ENCODE measurements around the gene SCN2A. TPM values are rescaled to one million over a fixed set of nuclear protein-coding genes. Genes with fewer than 3 reads are reported as not detected.

SCN2A gene
- polyA plus RNA-seq, 2 of the 4 experiments (the other 2 are of a cell fraction), result 0.01 to 0.05 TPM

DNA sequence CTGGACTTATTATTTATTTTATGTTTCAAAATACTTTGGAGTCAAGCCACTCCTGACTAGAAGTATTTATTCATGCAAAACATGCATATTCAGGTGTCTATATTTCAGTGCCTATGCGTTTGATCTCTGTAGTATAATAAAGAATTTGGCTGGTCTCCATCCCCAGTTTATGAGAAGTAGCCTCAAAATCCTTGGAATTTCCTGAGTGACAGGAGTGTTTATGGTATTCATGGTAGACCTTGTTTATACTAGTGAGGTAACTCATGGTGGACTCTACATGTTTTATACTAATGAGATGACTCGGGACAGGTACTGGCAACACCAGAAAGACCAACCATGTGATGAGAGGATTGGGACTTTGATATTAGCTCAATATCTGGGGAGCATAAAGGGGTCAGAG is 186.3 kb downstream of the SCN2A start:
- TF ChIP-seq TFCP2L1 (CRISPR knock-in tag; IDR thresholded peaks at IDR 0.05) (no peak), KDM5A (IDR thresholded peaks at IDR 0.05) (no peak), ZC3H11A (IDR thresholded peaks at IDR 0.05) (no peak), POLR2A (IDR thresholded peaks at IDR 0.05; ENCODE audit: low read length) (no peak), CHD2 (IDR thresholded peaks at IDR 0.05; ENCODE audit: low read length, partially characterized antibody) (no peak), MAFK (IDR thresholded peaks at IDR 0.05; ENCODE audit: partially characterized antibody) (no peak), EP300 (IDR thresholded peaks at IDR 0.05) (no peak), TP53 (CRISPR knock-in tag; IDR thresholded peaks at IDR 0.05) (no peak), JUNB (IDR thresholded peaks at IDR 0.05) (no peak), NPAS2 (CRISPR knock-in tag; IDR thresholded peaks at IDR 0.05; ENCODE audit: borderline replicate concordance) (no peak), GATA3 (IDR thresholded peaks at IDR 0.05; ENCODE audit: borderline replicate concordance) (no peak), CHD4 (IDR thresholded peaks at IDR 0.05; ENCODE audit: borderline replicate concordance) (no peak), CBX8 (IDR thresholded peaks at IDR 0.05) (no peak), FOSB (CRISPR knock-in tag; IDR thresholded peaks at IDR 0.05) (no peak), KDM1A (IDR thresholded peaks at IDR 0.05; ENCODE audit: low read depth) (no peak), ZFP36 (IDR thresholded peaks at IDR 0.05; ENCODE audit: borderline replicate concordance, partially characterized antibody) (no peak)
- TF ChIP-seq, protein P1, sequence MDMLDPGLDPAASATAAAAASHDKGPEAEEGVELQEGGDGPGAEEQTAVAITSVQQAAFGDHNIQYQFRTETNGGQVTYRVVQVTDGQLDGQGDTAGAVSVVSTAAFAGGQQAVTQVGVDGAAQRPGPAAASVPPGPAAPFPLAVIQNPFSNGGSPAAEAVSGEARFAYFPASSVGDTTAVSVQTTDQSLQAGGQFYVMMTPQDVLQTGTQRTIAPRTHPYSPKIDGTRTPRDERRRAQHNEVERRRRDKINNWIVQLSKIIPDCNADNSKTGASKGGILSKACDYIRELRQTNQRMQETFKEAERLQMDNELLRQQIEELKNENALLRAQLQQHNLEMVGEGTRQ (IDR thresholded peaks at IDR 0.05), result no peak
- TF ChIP-seq, protein P2, sequence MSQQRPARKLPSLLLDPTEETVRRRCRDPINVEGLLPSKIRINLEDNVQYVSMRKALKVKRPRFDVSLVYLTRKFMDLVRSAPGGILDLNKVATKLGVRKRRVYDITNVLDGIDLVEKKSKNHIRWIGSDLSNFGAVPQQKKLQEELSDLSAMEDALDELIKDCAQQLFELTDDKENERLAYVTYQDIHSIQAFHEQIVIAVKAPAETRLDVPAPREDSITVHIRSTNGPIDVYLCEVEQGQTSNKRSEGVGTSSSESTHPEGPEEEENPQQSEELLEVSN (IDR thresholded peaks at IDR 0.05; ENCODE audit: borderline replicate concordance, low read depth), result no peak
- TF ChIP-seq, protein P3, sequence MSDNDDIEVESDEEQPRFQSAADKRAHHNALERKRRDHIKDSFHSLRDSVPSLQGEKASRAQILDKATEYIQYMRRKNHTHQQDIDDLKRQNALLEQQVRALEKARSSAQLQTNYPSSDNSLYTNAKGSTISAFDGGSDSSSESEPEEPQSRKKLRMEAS (IDR thresholded peaks at IDR 0.05), result no peak
- Histone ChIP-seq H3K9me3 (no peaks in the 10 kb centered on the region), H3K4me3 (no peak overlapping the region), H3K4me1 (no peaks in the 10 kb centered on the region), H3K27ac (no peak overlapping the region), H3K4me2 (no peak overlapping the region)
- CTCF ChIA-PET, result interaction anchor here (1.2 to 1.3 kb wide), 2 partner anchors 23 to 186 kb away, joined by 3 read pairs; partner anchors contain the start of gene SCN2A
- WGBS (ENCODE audit: missing lambda C conversion rate), result 5% methylated on average over 2 of the region's 2 CpGs
- POLR2A ChIA-PET, result no interaction called here
- FAIRE-seq (no peak), ATAC-seq (no peak), DNase-seq (ENCODE audit: low read depth in 1 of 2, low spot score in 1 of 2) (no peak)

DNA sequence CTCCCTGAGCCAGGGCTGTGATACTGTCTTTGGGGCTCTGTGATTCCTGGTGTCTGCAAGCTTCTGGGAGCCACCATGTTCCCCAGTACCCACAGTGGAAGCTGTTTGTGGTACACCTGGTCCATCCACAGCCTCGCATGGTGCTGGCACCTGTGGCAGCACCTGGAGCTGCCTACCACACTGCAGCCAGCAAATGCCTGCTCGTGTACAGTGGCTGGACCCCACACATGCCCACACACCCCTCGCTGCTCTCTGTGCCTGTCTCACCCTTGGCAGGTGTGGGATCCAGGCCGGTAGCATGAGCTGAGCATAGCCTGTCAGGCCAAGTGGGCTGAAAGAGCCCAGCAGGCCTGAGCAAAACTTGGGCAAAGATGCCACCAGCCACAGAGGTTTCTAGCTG is 188.5 kb downstream of the SCN2A start:
- ATAC-seq, result no peak
- H3K4me2 ChIP-seq, result no peak overlapping the region
- CTCF ChIA-PET, result interaction anchor here (1.0 kb wide), 1 partner anchor 50 kb away, joined by 3 read pairs; no protein-coding TSS in a partner anchor
- 60% methylated on average over 1 of the region's 4 CpGs for WGBS (ENCODE audit: missing lambda C conversion rate)
- H3K9me3 ChIP-seq, result no peaks in the 10 kb centered on the region
- POLR2A ChIA-PET, result no interaction called here
- FAIRE-seq, result no peak
- DNase-seq (ENCODE audit: low read depth in 1 of 2, low spot score in 1 of 2), result no peak
- no peak for TF ChIP-seq RFX5 (IDR thresholded peaks at IDR 0.05)
- TF ChIP-seq, protein P4, sequence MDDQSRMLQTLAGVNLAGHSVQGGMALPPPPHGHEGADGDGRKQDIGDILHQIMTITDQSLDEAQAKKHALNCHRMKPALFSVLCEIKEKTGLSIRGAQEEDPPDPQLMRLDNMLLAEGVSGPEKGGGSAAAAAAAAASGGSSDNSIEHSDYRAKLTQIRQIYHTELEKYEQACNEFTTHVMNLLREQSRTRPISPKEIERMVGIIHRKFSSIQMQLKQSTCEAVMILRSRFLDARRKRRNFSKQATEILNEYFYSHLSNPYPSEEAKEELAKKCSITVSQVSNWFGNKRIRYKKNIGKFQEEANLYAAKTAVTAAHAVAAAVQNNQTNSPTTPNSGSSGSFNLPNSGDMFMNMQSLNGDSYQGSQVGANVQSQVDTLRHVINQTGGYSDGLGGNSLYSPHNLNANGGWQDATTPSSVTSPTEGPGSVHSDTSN (IDR thresholded peaks at IDR 0.05), result no peak
- TF ChIP-seq CEBPB (IDR thresholded peaks at IDR 0.05), result no peak
- no peak for TF ChIP-seq HOXA7 (CRISPR knock-in tag; IDR thresholded peaks at IDR 0.05)
- TF ChIP-seq HEYL (CRISPR knock-in tag; IDR thresholded peaks at IDR 0.05), result no peak
- no peak for TF ChIP-seq FOSB (CRISPR knock-in tag; IDR thresholded peaks at IDR 0.05)
- TF ChIP-seq ZSCAN20 (CRISPR knock-in tag; IDR thresholded peaks at IDR 0.05), result no peak
- TF ChIP-seq GATA3 (IDR thresholded peaks at IDR 0.05; ENCODE audit: borderline replicate concordance), result no peak
- TF ChIP-seq HOXB5 (CRISPR knock-in tag; IDR thresholded peaks at IDR 0.05), result no peak
- no peak for TF ChIP-seq RARB (CRISPR knock-in tag; IDR thresholded peaks at IDR 0.05)
- TF ChIP-seq KDM1A (IDR thresholded peaks at IDR 0.05; ENCODE audit: low read depth), result no peak
- TF ChIP-seq ZNF302 (CRISPR knock-in tag; IDR thresholded peaks at IDR 0.05), result no peak
- TF ChIP-seq, protein P1 (IDR thresholded peaks at IDR 0.05), result no peak
- TF ChIP-seq, protein P5, sequence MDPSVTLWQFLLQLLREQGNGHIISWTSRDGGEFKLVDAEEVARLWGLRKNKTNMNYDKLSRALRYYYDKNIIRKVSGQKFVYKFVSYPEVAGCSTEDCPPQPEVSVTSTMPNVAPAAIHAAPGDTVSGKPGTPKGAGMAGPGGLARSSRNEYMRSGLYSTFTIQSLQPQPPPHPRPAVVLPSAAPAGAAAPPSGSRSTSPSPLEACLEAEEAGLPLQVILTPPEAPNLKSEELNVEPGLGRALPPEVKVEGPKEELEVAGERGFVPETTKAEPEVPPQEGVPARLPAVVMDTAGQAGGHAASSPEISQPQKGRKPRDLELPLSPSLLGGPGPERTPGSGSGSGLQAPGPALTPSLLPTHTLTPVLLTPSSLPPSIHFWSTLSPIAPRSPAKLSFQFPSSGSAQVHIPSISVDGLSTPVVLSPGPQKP (IDR thresholded peaks at IDR 0.05; ENCODE audit: low read depth, low read length), result no peak
- no peak overlapping the region for H3K4me3 ChIP-seq
- no peak overlapping the region for H3K27ac ChIP-seq
- no peaks in the 10 kb centered on the region for H3K4me1 ChIP-seq

Data from A549 (cell line).